GM23338 (cell line): Measurements from ENCODE around the gene TNS4.

Source experiments
- CREB1 ChIP-seq: fragments of 250-450 bp; sonication (Bioruptor Pico); IDR thresholded peaks from 2 replicates; pipeline ENCODE4 v1.5.0; 2020; ENCODE audit warnings: low read depth, mild to moderate bottlenecking, moderate library complexity
- TF ChIP-seq, protein P1 (sequence below): IDR thresholded peaks from one replicate; pipeline ENCODE4 v1.6.1; 2018; ENCODE audit warnings: antibody characterized with exemption; ENCODE audit not compliant: unreplicated experiment
- TF ChIP-seq, protein P2 (sequence below): IDR thresholded peaks from 2 replicates; pipeline ENCODE4 v1.6.1; 2016; ENCODE audit warnings: antibody characterized with exemption
- TF ChIP-seq, protein P3 (sequence below), 2 experiments: fragments of 200-600 bp in 1 of 2; sonication (generic) in 1 of 2; conservative IDR thresholded peaks; 2 replicates each; pipeline versions ENCODE4 v1.5.1 to v1.6.1; 2016 to 2017; ENCODE audit warnings: antibody characterized with exemption in 2 of 2, low read depth in 2 of 2, mild to moderate bottlenecking in 2 of 2, moderate library complexity in 1 of 2

DNA sequence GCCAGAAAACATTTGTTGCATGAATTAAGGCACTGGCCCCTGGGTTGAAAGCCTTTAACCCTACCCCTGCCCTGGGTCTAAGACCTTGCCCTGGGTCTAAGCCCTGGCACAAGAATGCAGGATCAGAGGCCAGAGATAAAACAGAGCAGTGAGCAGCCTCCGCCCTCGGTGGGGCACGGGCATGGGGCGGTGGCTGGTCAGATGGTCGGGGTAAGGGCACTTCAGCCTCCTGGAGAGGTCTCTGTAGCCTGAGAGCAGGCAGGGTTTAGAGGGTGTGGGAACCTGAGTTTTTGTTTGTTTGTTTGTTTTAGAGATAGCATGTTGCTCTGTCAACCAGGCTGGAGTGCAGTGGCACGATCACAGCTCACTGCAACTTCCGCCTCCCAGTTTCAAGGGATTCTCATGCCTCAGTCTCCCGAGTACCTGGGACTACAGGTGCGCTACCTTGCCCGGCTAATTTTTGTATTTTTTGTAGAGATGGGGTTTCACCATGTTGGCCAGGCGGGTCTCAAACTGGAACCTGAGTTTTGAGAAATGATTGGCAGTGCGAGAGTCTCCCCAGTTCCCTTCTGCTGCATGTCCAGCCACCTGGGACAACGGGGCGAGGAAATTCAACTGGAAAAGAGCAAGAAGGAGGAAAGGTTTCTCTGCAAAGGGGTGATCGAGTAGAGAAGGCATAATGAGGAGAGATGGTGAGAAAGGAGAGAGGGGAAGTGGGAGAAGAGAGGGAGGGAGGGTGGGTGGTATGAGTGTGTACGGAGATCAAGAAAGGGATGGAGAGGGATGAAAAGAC, 27.7 kb downstream of the TNS4 start:
- TF ChIP-seq, protein P1, sequence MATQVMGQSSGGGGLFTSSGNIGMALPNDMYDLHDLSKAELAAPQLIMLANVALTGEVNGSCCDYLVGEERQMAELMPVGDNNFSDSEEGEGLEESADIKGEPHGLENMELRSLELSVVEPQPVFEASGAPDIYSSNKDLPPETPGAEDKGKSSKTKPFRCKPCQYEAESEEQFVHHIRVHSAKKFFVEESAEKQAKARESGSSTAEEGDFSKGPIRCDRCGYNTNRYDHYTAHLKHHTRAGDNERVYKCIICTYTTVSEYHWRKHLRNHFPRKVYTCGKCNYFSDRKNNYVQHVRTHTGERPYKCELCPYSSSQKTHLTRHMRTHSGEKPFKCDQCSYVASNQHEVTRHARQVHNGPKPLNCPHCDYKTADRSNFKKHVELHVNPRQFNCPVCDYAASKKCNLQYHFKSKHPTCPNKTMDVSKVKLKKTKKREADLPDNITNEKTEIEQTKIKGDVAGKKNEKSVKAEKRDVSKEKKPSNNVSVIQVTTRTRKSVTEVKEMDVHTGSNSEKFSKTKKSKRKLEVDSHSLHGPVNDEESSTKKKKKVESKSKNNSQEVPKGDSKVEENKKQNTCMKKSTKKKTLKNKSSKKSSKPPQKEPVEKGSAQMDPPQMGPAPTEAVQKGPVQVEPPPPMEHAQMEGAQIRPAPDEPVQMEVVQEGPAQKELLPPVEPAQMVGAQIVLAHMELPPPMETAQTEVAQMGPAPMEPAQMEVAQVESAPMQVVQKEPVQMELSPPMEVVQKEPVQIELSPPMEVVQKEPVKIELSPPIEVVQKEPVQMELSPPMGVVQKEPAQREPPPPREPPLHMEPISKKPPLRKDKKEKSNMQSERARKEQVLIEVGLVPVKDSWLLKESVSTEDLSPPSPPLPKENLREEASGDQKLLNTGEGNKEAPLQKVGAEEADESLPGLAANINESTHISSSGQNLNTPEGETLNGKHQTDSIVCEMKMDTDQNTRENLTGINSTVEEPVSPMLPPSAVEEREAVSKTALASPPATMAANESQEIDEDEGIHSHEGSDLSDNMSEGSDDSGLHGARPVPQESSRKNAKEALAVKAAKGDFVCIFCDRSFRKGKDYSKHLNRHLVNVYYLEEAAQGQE, result no peak
- TF ChIP-seq, protein P2, sequence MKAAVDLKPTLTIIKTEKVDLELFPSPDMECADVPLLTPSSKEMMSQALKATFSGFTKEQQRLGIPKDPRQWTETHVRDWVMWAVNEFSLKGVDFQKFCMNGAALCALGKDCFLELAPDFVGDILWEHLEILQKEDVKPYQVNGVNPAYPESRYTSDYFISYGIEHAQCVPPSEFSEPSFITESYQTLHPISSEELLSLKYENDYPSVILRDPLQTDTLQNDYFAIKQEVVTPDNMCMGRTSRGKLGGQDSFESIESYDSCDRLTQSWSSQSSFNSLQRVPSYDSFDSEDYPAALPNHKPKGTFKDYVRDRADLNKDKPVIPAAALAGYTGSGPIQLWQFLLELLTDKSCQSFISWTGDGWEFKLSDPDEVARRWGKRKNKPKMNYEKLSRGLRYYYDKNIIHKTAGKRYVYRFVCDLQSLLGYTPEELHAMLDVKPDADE, result no peak
- TF ChIP-seq, protein P3, sequence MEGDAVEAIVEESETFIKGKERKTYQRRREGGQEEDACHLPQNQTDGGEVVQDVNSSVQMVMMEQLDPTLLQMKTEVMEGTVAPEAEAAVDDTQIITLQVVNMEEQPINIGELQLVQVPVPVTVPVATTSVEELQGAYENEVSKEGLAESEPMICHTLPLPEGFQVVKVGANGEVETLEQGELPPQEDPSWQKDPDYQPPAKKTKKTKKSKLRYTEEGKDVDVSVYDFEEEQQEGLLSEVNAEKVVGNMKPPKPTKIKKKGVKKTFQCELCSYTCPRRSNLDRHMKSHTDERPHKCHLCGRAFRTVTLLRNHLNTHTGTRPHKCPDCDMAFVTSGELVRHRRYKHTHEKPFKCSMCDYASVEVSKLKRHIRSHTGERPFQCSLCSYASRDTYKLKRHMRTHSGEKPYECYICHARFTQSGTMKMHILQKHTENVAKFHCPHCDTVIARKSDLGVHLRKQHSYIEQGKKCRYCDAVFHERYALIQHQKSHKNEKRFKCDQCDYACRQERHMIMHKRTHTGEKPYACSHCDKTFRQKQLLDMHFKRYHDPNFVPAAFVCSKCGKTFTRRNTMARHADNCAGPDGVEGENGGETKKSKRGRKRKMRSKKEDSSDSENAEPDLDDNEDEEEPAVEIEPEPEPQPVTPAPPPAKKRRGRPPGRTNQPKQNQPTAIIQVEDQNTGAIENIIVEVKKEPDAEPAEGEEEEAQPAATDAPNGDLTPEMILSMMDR (conservative IDR thresholded peaks at IDR 0.05; ENCODE audit: low read depth in 2 of 2), result no peak
- TF ChIP-seq CREB1 (CRISPR knock-in tag), result no peak
